ENCODE measurements around the gene WDR74.
"Not testable (repeated sequence)": the region's sequence is repeated elsewhere in the genome, so short reads cannot be mapped to it uniquely, and the experiment has no call there.

The WDR74 gene

GRCh38 chr11:62842171-62842741 lies 2.9 kb upstream of the WDR74 start:
- no peak for DNase-seq (ENCODE audit: low read depth in 2 of 2, low spot score in 1 of 2)

GRCh38 chr11:62841361-62842170 lies 2.2 kb upstream of the WDR74 start:
- peak; percentile 55 to 64 for DNase-seq (ENCODE audit: low read depth in 2 of 2, low spot score in 1 of 2)

- DNase-seq (ENCODE audit: low read depth in 2 of 2, low spot score in 1 of 2): peak; percentile 51 to 53
Observed at GRCh38 chr11:62840721-62841360, 1.5 kb upstream of the WDR74 start.

GRCh38 chr11:62835336-62835735 lies 4.1 kb downstream of the WDR74 start:
- no peak for DNase-seq (ENCODE audit: low read depth in 2 of 2, low spot score in 1 of 2)

GRCh38 chr11:62832336-62833234 lies 6.8 kb downstream of the WDR74 start, which contains the start of gene TEX54:
Gene TEX54 (minus strand): TSS chr11:62832841.
- DNase-seq (ENCODE audit: low read depth in 2 of 2, low spot score in 1 of 2): no peak

- peak; percentile 99 for DNase-seq (ENCODE audit: low read depth in 2 of 2, low spot score in 1 of 2)
Observed at GRCh38 chr11:62831520-62832335, 7.7 kb downstream of the WDR74 start, which contains the start of gene STX5. Gene STX5 (minus strand): TSS chr11:62832051. CDS start chr11:62831243, 808 bp downstream.

- DNase-seq (ENCODE audit: low read depth in 2 of 2, low spot score in 1 of 2): no peak
Observed at GRCh38 chr11:62830904-62831519, 8.4 kb downstream of the WDR74 start.

GRCh38 chr11:62828130-62828529 lies 11.3 kb downstream of the WDR74 start:
- DNase-seq (ENCODE audit: low read depth in 2 of 2, low spot score in 1 of 2): not testable (repeated sequence)

- no peak for DNase-seq (ENCODE audit: low read depth in 2 of 2, low spot score in 1 of 2)
Observed at GRCh38 chr11:62823677-62824076, 15.7 kb downstream of the WDR74 start.

- DNase-seq (ENCODE audit: low read depth in 2 of 2, low spot score in 1 of 2): no peak
Observed at GRCh38 chr11:62817129-62817528, 22.3 kb downstream of the WDR74 start.

GRCh38 chr11:62816557-62816956 lies 22.8 kb downstream of the WDR74 start:
- no peak for DNase-seq (ENCODE audit: low read depth in 2 of 2, low spot score in 1 of 2)

- no peak for DNase-seq (ENCODE audit: low read depth in 2 of 2, low spot score in 1 of 2)
Observed at GRCh38 chr11:62811659-62812058, 27.7 kb downstream of the WDR74 start.

GRCh38 chr11:62810748-62811147 lies 28.6 kb downstream of the WDR74 start:
- no peak for DNase-seq (ENCODE audit: low read depth in 2 of 2, low spot score in 1 of 2)

GRCh38 chr11:62806611-62807121 lies 32.7 kb downstream of the WDR74 start:
- DNase-seq (ENCODE audit: low read depth in 2 of 2, low spot score in 1 of 2): no peak

- DNase-seq (ENCODE audit: low read depth in 2 of 2, low spot score in 1 of 2): no peak
Observed at GRCh38 chr11:62805961-62806441, 33.4 kb downstream of the WDR74 start.

- DNase-seq (ENCODE audit: low read depth in 2 of 2, low spot score in 1 of 2): peak; percentile 93 to 97
Observed at GRCh38 chr11:62805076-62805892, 34.1 kb downstream of the WDR74 start, which contains the start of gene NXF1. Gene NXF1 (minus strand): TSS chr11:62805440. CDS start chr11:62805356, 84 bp downstream.

- no peak for DNase-seq (ENCODE audit: low read depth in 2 of 2, low spot score in 1 of 2)
Observed at GRCh38 chr11:62804310-62805075, 34.9 kb downstream of the WDR74 start.

- no peak for DNase-seq (ENCODE audit: low read depth in 2 of 2, low spot score in 1 of 2)
Observed at GRCh38 chr11:62801071-62801470, 38.3 kb downstream of the WDR74 start.

All from stimulated activated CD8-positive, alpha-beta memory T cell treated with anti-CD3 and anti-CD28 coated beads, Interleukin-4, amount 100 ng/mL, for 1 hour (primary cell).